IPS-20b (cell line): ENCODE data around the gene KCNMA1.
"Not testable (repeated sequence)": the region's sequence is repeated elsewhere in the genome, so short reads cannot be mapped to it uniquely, and the experiment has no call there.

ENCODE experiments used
- H3K27ac ChIP-seq: one replicate; pipeline ENCODE4 v1.5.1; 2013; ENCODE audit warnings: low read length
- H3K27me3 ChIP-seq: 2 replicates; pipeline ENCODE4 v1.6.1; 2013; ENCODE audit warnings: mild to moderate bottlenecking, low read length, inconsistent platforms; ENCODE audit not compliant: insufficient read depth
- H3K36me3 ChIP-seq: 2 replicates; pipeline ENCODE4 v1.6.1; 2013; ENCODE audit warnings: low read depth, mild to moderate bottlenecking, inconsistent platforms, low read length, moderate library complexity; ENCODE audit not compliant: insufficient read depth
- H3K4me1 ChIP-seq: 2 replicates; pipeline ENCODE4 v1.6.1; 2013; ENCODE audit warnings: mild to moderate bottlenecking, control low read depth, inconsistent platforms, low read length, moderate library complexity; ENCODE audit not compliant: insufficient read depth
- H3K4me3 ChIP-seq: 2 replicates; pipeline ENCODE4 v1.5.1; 2013; ENCODE audit warnings: mild to moderate bottlenecking, low read length, inconsistent platforms
- H3K9ac ChIP-seq: 2 replicates; pipeline ENCODE4 v1.6.1; 2013; ENCODE audit warnings: low read depth, mild to moderate bottlenecking, inconsistent platforms, low read length, moderate library complexity
- H3K9me3 ChIP-seq: 2 replicates; pipeline ENCODE4 v1.6.1; 2013; ENCODE audit warnings: mild to moderate bottlenecking, low read depth, low read length, inconsistent platforms; ENCODE audit not compliant: insufficient read depth

Gene KCNMA1

DNA sequence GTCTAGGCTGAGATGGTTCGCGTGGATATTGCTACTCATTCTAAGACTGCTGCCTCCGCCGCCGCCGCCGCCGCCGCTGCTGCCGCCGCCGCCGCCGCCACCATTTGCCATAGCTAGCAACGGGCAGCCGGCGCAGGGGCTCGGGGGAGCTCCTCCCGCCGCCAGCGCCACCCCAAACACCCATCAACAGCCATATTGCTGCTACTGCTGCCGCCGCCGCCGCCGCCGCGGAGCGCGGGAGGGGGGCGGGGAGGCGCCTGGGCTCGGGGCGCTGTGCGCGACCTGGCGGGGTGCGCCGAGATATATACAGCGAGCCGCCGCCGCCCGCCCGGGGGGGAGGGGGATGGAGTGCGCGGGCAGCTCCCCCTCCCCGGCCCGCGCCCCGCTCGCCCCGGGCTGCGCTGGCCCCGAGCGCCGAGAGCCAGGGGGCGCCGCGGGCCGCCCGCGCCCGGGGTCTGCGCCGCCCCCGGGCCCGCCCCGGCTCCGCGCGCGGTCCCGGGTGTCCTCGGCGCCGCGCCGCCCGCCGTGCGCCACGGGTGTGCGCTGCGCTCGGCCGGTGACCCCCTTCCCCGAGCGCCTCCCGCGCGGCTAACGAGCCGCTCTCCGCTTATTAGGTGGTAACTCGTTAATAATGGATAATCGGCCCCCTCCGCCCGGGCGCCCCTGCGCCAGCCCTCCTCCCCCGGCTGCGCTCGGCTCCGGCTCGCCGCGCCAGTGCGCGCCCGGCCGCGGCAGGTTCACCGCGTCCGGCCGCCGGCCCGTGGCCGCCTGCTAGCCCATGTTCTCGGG is at the start of gene KCNMA1:
Gene KCNMA1 (minus strand): TSS at position 277 of the 789 bp plus-strand sequence.
- H3K27ac ChIP-seq, result no peak within 1 kb of the TSS

DNA sequence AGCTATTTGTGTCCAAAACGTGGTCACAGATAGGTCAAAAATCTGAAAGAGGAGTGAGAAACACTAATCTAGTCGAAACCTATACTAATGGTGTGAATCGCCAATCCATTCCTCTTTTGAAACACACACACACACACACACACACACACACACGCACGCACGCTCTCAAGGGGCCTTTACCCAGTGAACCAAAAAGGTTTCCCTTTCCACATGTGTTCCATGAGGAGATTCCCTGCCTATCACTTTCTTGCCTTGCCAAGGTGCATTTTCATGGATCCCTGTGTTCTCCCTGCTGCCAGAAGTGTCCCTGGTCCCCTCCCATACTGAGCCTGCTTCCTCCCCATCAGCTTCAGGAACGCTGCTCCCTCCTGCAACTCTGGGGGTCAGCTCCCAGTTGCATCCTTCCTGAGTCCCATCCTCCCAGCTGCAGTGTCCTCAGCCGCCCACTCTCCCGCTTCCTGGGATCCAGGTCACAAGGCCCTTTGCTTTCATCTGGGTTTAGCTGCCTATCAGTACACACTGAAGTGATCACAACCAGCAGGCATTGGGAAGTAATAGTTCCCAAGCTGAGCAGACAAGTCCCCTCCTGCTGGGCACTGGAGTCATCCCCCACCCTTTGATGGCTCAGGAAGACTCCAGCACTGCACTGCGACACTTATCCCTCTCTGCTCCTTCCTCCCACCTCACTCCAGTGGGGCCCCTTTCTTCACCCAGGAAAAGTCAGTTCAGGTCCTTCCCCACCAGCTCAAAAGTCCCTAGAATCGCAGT is 49.2 kb upstream of the KCNMA1 start:
- Histone ChIP-seq H3K36me3 (no peaks in the 10 kb centered on the region), H3K9ac (no peak overlapping the region), H3K27ac (no peak overlapping the region), H3K9me3 (no peaks in the 10 kb centered on the region), H3K27me3 (no peaks in the 10 kb centered on the region; the same call in 1 of the 2 replicates), H3K4me1 (peaks cover 10% of the 10 kb centered on the region; the same call in 1 of the 2 replicates), H3K4me3 (no peak overlapping the region)

More for the DNA sequence above, at the start of gene KCNMA1:
- Histone ChIP-seq H3K4me1 (peaks cover 16% of the 10 kb centered on the region; the same call in 1 of the 2 replicates), H3K36me3 (no peaks in the 10 kb centered on the region), H3K4me3 (peak within 1 kb of the TSS; percentile 86), H3K9ac (peak within 1 kb of the TSS; percentile 23; the same call in 1 of the 2 replicates), H3K27me3 (peaks cover 83% of the 10 kb centered on the region), H3K9me3 (peaks cover 2% of the 10 kb centered on the region; the same call in 1 of the 2 replicates)

DNA sequence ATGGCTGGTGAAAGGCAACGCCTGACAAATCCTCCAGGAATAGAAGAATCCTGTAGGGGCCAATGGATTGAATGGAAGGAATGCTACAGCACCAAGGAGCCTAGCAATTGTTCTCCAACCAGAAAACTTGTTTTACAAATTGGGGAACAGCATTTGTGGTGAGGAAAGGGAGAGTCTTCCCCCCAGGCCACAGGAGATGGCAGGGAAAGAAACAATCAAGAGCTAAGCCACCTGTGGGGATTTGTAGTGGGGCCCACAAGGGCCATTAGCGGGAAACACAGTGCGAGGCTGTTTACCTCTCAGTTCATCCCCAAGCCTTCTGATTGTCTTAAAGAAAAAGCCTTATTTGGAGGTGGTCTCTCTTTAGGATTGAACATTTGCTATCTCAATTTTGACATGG is 48.5 kb upstream of the KCNMA1 start:
- Histone ChIP-seq H3K9me3 (no peaks in the 10 kb centered on the region), H3K27me3 (no peaks in the 10 kb centered on the region), H3K27ac (no peak overlapping the region), H3K9ac (no peak overlapping the region), H3K4me1 (peaks cover 10% of the 10 kb centered on the region; the same call in 1 of the 2 replicates), H3K4me3 (no peak overlapping the region), H3K36me3 (no peaks in the 10 kb centered on the region)

- Histone ChIP-seq H3K9me3 (no peaks in the 10 kb centered on the region), H3K4me3 (no peak overlapping the region), H3K4me1 (peaks cover 10% of the 10 kb centered on the region; the same call in 1 of the 2 replicates), H3K36me3 (no peaks in the 10 kb centered on the region), H3K9ac (no peak overlapping the region), H3K27ac (no peak overlapping the region), H3K27me3 (no peaks in the 10 kb centered on the region)
Observed at GRCh38 chr10:77685432-77685831, 47.8 kb upstream of the KCNMA1 start.

- H3K4me3 ChIP-seq, H3K27me3 ChIP-seq, H3K9ac ChIP-seq, H3K36me3 ChIP-seq, H3K9me3 ChIP-seq, H3K4me1 ChIP-seq, H3K27ac ChIP-seq: not testable (repeated sequence)
Observed at GRCh38 chr10:77683088-77683432, 45.5 kb upstream of the KCNMA1 start.

- no peak overlapping the region for H3K27ac ChIP-seq
- H3K9me3 ChIP-seq, result no peaks in the 10 kb centered on the region
- no peak overlapping the region for H3K9ac ChIP-seq
- H3K36me3 ChIP-seq, result no peaks in the 10 kb centered on the region
- H3K4me3 ChIP-seq, result no peak overlapping the region
- H3K27me3 ChIP-seq, result no peaks in the 10 kb centered on the region
- H3K4me1 ChIP-seq, result peaks cover 10% of the 10 kb centered on the region; the same call in 1 of the 2 replicates
Observed at GRCh38 chr10:77682393-77683087, 44.9 kb upstream of the KCNMA1 start.

- Histone ChIP-seq H3K36me3 (no peaks in the 10 kb centered on the region), H3K27me3 (no peaks in the 10 kb centered on the region), H3K9me3 (no peaks in the 10 kb centered on the region), H3K27ac (no peak overlapping the region), H3K4me1 (peaks cover 7% of the 10 kb centered on the region; the same call in 1 of the 2 replicates), H3K4me3 (no peak overlapping the region), H3K9ac (no peak overlapping the region)
Observed at GRCh38 chr10:77681839-77682238, 44.2 kb upstream of the KCNMA1 start.

DNA sequence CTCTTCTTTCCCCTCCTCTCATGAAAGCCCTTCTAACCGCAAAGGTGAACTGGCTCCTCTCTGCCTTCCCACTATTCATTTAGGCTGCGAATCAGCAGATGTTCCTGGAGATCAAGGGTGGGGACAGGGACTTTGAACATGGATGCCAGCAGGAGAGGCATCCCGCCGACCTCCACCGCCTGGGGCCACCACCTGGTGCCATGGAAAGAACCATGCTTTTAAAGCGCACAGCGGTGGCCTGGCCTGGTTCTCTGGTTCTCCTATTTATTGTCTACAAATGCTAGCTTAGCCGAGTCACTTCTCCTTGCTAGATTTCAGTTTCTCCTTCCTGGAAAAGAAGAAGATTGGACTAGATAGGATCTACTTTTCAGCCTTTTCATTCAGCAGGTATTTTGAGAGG is 43.2 kb upstream of the KCNMA1 start:
- peaks cover 4% of the 10 kb centered on the region; the same call in 1 of the 2 replicates for H3K4me1 ChIP-seq
- H3K27ac ChIP-seq, result no peak overlapping the region
- H3K4me3 ChIP-seq, result no peak overlapping the region

DNA sequence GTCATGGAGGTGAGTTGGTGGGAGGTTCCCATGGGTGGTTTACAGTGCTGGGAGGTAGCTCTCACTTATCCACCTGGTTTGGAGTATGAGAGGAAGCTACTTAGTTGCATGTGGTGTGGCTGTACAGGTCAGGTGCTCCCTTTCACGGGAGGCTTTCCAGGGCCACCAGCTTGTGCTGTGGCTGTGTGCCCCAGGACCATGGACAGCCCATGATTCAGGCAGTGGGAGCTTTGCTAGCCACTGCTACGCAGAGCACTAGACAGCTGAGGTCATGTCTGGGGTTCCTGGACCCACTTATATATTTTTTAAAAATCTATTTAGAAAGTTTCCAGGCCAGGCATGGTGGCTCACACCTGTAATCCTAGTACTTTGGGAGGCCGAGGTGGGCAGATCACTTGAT is 42.5 kb upstream of the KCNMA1 start:
- H3K4me3 ChIP-seq, result no peak overlapping the region
- H3K27ac ChIP-seq, result no peak overlapping the region
- H3K9me3 ChIP-seq, result no peaks in the 10 kb centered on the region
- no peaks in the 10 kb centered on the region for H3K4me1 ChIP-seq
- no peak overlapping the region for H3K9ac ChIP-seq
- H3K36me3 ChIP-seq, result no peaks in the 10 kb centered on the region
- H3K27me3 ChIP-seq, result no peaks in the 10 kb centered on the region

More for the DNA sequence above, 43.2 kb upstream of the KCNMA1 start:
- no peaks in the 10 kb centered on the region for H3K36me3 ChIP-seq
- no peaks in the 10 kb centered on the region for H3K9me3 ChIP-seq
- H3K27me3 ChIP-seq, result no peaks in the 10 kb centered on the region
- no peak overlapping the region for H3K9ac ChIP-seq

DNA sequence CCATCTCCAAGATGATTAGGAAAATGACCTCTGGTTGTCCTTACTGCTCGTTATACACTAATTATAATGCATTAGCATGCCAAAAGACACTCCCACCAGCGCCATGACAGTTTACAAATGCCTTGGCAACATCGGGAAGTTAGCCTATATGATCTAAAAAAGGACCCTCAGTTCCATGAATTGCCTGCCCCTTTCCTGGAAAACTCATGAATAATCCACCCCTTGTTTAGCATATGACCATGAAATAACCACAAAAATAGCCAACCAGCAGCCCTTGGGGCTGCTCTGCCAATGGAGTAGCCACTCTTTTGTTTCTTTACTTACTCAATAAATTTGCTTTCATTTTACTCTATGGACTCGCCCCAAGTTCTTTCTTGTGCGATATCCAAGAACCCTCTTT is 41.6 kb upstream of the KCNMA1 start:
- Histone ChIP-seq H3K27ac (no peak overlapping the region), H3K27me3 (no peaks in the 10 kb centered on the region), H3K9me3 (no peaks in the 10 kb centered on the region), H3K4me1 (no peaks in the 10 kb centered on the region), H3K9ac (no peak overlapping the region), H3K4me3 (no peak overlapping the region), H3K36me3 (no peaks in the 10 kb centered on the region)

GRCh38 chr10:77678146-77678545 is 40.5 kb upstream of the KCNMA1 start:
- Histone ChIP-seq H3K4me3 (no peak overlapping the region), H3K4me1 (no peaks in the 10 kb centered on the region), H3K36me3 (no peaks in the 10 kb centered on the region), H3K27ac (no peak overlapping the region), H3K9me3 (no peaks in the 10 kb centered on the region), H3K9ac (no peak overlapping the region), H3K27me3 (no peaks in the 10 kb centered on the region)
